Endodermal cell (in vitro differentiated cells): ENCODE measurements around the gene CD209. TPM values are rescaled to one million over a fixed set of nuclear protein-coding genes. Genes with fewer than 3 reads are reported as not detected.

Experiments used
- DNase-seq: peaks from one replicate; pipeline ENCODE4 v3.0.0-alpha.2; 2017
- H3K27ac ChIP-seq: 2 replicates; pipeline ENCODE4 v1.5.1; 2013; ENCODE audit warnings: mild to moderate bottlenecking, low read depth, low read length, moderate library complexity
- H3K27me3 ChIP-seq: 2 replicates; pipeline ENCODE4 v1.6.1; 2013; ENCODE audit warnings: mild to moderate bottlenecking, low read length, moderate library complexity; ENCODE audit not compliant: insufficient read depth, control insufficient read depth, poor library complexity, severe bottlenecking
- H3K36me3 ChIP-seq: 2 replicates; pipeline ENCODE4 v1.7.0; 2013; ENCODE audit warnings: mild to moderate bottlenecking, low read length, moderate library complexity; ENCODE audit not compliant: control insufficient read depth, insufficient read depth
- H3K4me1 ChIP-seq: one replicate; pipeline ENCODE4 v1.7.0; 2013; ENCODE audit warnings: low read length; ENCODE audit not compliant: control insufficient read depth, insufficient read depth
- H3K4me3 ChIP-seq: 2 replicates; pipeline ENCODE4 v1.5.1; 2013; ENCODE audit warnings: mild to moderate bottlenecking, low read length, moderate library complexity
- H3K9ac ChIP-seq: 2 replicates; pipeline ENCODE4 v1.6.1; 2013; ENCODE audit warnings: mild to moderate bottlenecking, low read length, moderate library complexity; ENCODE audit not compliant: poor library complexity, severe bottlenecking; ENCODE audit errors: extremely low read depth
- H3K9me3 ChIP-seq: 2 replicates; pipeline ENCODE4 v1.6.1; 2013; ENCODE audit warnings: mild to moderate bottlenecking, low read length, moderate library complexity; ENCODE audit not compliant: control insufficient read depth
- H3K27ac Mint-ChIP-seq: 2 replicates; pipeline ENCODE4 v1.8.0; 2020; ENCODE audit warnings: mixed read lengths
- H3K27me3 Mint-ChIP-seq: 2 replicates; pipeline ENCODE4 v1.8.0; 2021; ENCODE audit warnings: mild to moderate bottlenecking, mixed read lengths; ENCODE audit not compliant: insufficient read depth
- H3K36me3 Mint-ChIP-seq: 2 replicates; pipeline ENCODE4 v1.8.0; 2020; ENCODE audit warnings: low read depth, mixed read lengths
- H3K4me1 Mint-ChIP-seq: 2 replicates; pipeline ENCODE4 v1.8.0; 2020; ENCODE audit warnings: mixed read lengths
- H3K4me3 Mint-ChIP-seq: 2 replicates; pipeline ENCODE4 v1.8.0; 2020; ENCODE audit warnings: mild to moderate bottlenecking, moderate library complexity, mixed read lengths
- H3K9me3 Mint-ChIP-seq: 2 replicates; pipeline ENCODE4 v1.8.0; 2020; ENCODE audit warnings: mild to moderate bottlenecking, mixed read lengths
- CTCF ChIP-seq: fragments of 200-600 bp; sonication (generic); conservative IDR thresholded peaks from 2 replicates; pipeline ENCODE4 v1.5.0; 2021; ENCODE audit warnings: antibody characterized with exemption, mild to moderate bottlenecking
- WGBS, 2 experiments: methylation state at CpG; one replicate each; pipeline versions ENCODE4 v1.1.5 to v1.1.7; 2013; ENCODE audit warnings: missing lambda C conversion rate in 2 of 2, mixed read lengths in 1 of 2; ENCODE audit not compliant: insufficient coverage in 1 of 2, insufficient read length in 1 of 2; 5-methylcytosine and 5-hydroxymethylcytosine counted together
- total RNA-seq, 2 donors: library from RNA; stranded (reverse); fragmentation: NEBNext Ultra II Directional in 1 of 2; extraction: Animal tissue kit (Norgen Biotek cat#: 25700) in 1 of 2; gene quantifications; 2 replicates in 1 of 2; 3 replicates in 1 of 2; pipeline ENCODE4 v1.2.1, GENCODE V29; 2021

The CD209 gene
- total RNA-seq, 2 donors from 2014 or later, result not detected

GRCh38 chr19:7775761-7776160, 28.4 kb upstream of the CD209 start:
- Mint-ChIP-seq H3K36me3 (no peaks in the 10 kb centered on the region), H3K27me3 (peaks cover 47% of the 10 kb centered on the region), H3K4me1 (peaks cover 7% of the 10 kb centered on the region), H3K4me3 (no peak overlapping the region), H3K27ac (no peak overlapping the region), H3K9me3 (no peaks in the 10 kb centered on the region)
- no peaks in the 10 kb centered on the region for H3K9me3 ChIP-seq
- no peaks in the 10 kb centered on the region for H3K36me3 ChIP-seq
- H3K27me3 ChIP-seq, result peaks cover 5% of the 10 kb centered on the region
- H3K9ac ChIP-seq, result no peak overlapping the region
- no peaks in the 10 kb centered on the region for H3K4me1 ChIP-seq
- no peak for DNase-seq
- 82 to 89% methylated on average over 6 to 9 of the region's 9 CpGs for WGBS, 2 experiments
- no peak overlapping the region for H3K4me3 ChIP-seq
- no peak for TF ChIP-seq CTCF
- no peak overlapping the region for H3K27ac ChIP-seq

- Mint-ChIP-seq H3K27me3 (peaks cover 48% of the 10 kb centered on the region), H3K27ac (no peak overlapping the region), H3K4me1 (peaks cover 7% of the 10 kb centered on the region), H3K36me3 (no peaks in the 10 kb centered on the region), H3K4me3 (no peak overlapping the region), H3K9me3 (no peaks in the 10 kb centered on the region)
- no peak overlapping the region for H3K9ac ChIP-seq
- no peaks in the 10 kb centered on the region for H3K4me1 ChIP-seq
- 86 to 87% methylated on average over 5 to 9 of the region's 9 CpGs for WGBS, 2 experiments
- peaks cover 5% of the 10 kb centered on the region for H3K27me3 ChIP-seq
- no peak overlapping the region for H3K4me3 ChIP-seq
- H3K36me3 ChIP-seq, result no peaks in the 10 kb centered on the region
- H3K27ac ChIP-seq, result no peak overlapping the region
- no peaks in the 10 kb centered on the region for H3K9me3 ChIP-seq
- DNase-seq, result no peak
- TF ChIP-seq CTCF, result no peak
Observed at GRCh38 chr19:7773841-7774240, 26.5 kb upstream of the CD209 start.

GRCh38 chr19:7772752-7773291, 25.5 kb upstream of the CD209 start:
- Mint-ChIP-seq H3K9me3 (no peaks in the 10 kb centered on the region), H3K36me3 (no peaks in the 10 kb centered on the region), H3K27me3 (peaks cover 54% of the 10 kb centered on the region), H3K4me1 (peaks cover under 1% of the 10 kb centered on the region), H3K27ac (no peak overlapping the region), H3K4me3 (no peak overlapping the region)
- H3K36me3 ChIP-seq, result no peaks in the 10 kb centered on the region
- H3K27ac ChIP-seq, result no peak overlapping the region
- no peak for TF ChIP-seq CTCF
- H3K9me3 ChIP-seq, result no peaks in the 10 kb centered on the region
- no peak overlapping the region for H3K9ac ChIP-seq
- WGBS, 2 experiments, result 67 to 73% methylated on average over 7 of the region's 8 CpGs
- peaks cover 5% of the 10 kb centered on the region for H3K27me3 ChIP-seq
- no peak overlapping the region for H3K4me3 ChIP-seq
- no peaks in the 10 kb centered on the region for H3K4me1 ChIP-seq
- no peak for DNase-seq
